DND-41 (cell line): ENCODE measurements around the gene CSNK2A1.

Source experiments
- CTCF ChIP-seq: IDR thresholded peaks from 2 replicates; pipeline ENCODE4 v1.5.1; 2012; ENCODE audit warnings: borderline replicate concordance, low read length, moderate library complexity, mild to moderate bottlenecking; ENCODE audit not compliant: poor library complexity, severe bottlenecking; ENCODE audit errors: extremely low read depth
- EZH2 ChIP-seq: IDR thresholded peaks from 3 replicates; pipeline ENCODE4 v1.6.1; 2012; ENCODE audit warnings: borderline replicate concordance, low read depth, mild to moderate bottlenecking, moderate library complexity, low read length, inconsistent platforms; ENCODE audit not compliant: severe bottlenecking

DNA sequence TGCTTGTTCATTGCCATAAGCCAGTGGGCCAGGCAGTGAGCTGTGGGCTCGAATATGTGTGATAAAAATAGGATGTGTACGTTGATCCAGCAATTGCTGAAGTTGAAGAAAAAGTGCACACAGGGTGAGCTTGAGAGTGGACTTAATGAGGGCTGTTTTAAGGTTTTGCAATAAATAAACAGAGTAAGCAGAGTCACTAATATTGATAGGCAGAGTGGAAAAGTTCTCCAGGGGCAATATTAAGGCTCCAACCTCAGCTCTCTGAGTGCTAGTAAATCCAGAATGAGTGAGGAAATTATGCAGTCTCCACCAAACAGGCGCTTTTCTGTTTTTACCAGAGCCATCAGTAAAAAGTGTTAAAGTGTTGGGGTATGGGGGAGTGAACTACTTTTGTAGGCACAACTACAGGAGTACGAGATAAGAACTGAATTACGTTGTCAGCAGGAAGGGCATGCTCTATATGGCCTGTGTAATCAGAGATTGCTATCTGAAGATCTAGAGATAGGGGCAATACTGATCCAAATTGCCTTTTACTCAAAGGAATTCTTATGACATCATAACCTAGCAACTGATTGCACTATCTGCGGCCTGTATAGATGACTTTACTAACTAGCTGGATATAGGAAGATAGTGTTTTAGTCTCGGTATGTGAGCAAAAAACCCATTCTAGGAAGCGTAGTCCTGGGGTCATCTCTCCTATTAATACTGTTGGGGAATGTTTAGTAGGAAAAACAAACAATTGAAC is 73.7 kb downstream of the CSNK2A1 start:
- TF ChIP-seq EZH2: no peak
- no peak for TF ChIP-seq CTCF
